NCI-H1694 (cell line): ENCODE results near the gene GNA12.

Experiments used
- DNase-seq: peaks from one replicate; lab custom pipeline; 2025; lab: John Stamatoyannopoulos, UW

The GNA12 gene

GRCh38 chr7:2817456-2817855 lies 26.7 kb downstream of the GNA12 start:
- DNase-seq = no peak

GRCh38 chr7:2815875-2816245 lies 28.2 kb downstream of the GNA12 start:
- no peak for DNase-seq

- no peak for DNase-seq
These were observed 28.9 kb downstream of the GNA12 start for GRCh38 chr7:2814946-2815874.

- no peak for DNase-seq
These were observed 29.7 kb downstream of the GNA12 start for GRCh38 chr7:2814186-2814945.

GRCh38 chr7:2813350-2814185 lies 30.5 kb downstream of the GNA12 start:
- DNase-seq = no peak

GRCh38 chr7:2812831-2813230 lies 31.3 kb downstream of the GNA12 start:
- no peak for DNase-seq

- DNase-seq = no peak
These were observed 32.0 kb downstream of the GNA12 start for GRCh38 chr7:2812114-2812487.

- DNase-seq = no peak
These were observed 32.5 kb downstream of the GNA12 start for GRCh38 chr7:2811476-2812113.

- DNase-seq = no peak
These were observed 33.3 kb downstream of the GNA12 start for GRCh38 chr7:2810682-2811415.

- DNase-seq = no peak
These were observed 34.0 kb downstream of the GNA12 start for GRCh38 chr7:2809903-2810625.

- no peak for DNase-seq
These were observed 35.0 kb downstream of the GNA12 start for GRCh38 chr7:2808891-2809665.

GRCh38 chr7:2807845-2808772 lies 36.0 kb downstream of the GNA12 start:
- DNase-seq = no peak

GRCh38 chr7:2807460-2807844 lies 36.7 kb downstream of the GNA12 start:
- DNase-seq = no peak

- no peak for DNase-seq
These were observed 37.5 kb downstream of the GNA12 start for GRCh38 chr7:2806571-2806970.

GRCh38 chr7:2805213-2805944 lies 38.7 kb downstream of the GNA12 start:
- DNase-seq = no peak

- no peak for DNase-seq
These were observed 39.8 kb downstream of the GNA12 start for GRCh38 chr7:2804227-2804763.

GRCh38 chr7:2803755-2804154 lies 40.4 kb downstream of the GNA12 start:
- no peak for DNase-seq

GRCh38 chr7:2803342-2803692 lies 40.8 kb downstream of the GNA12 start:
- DNase-seq = no peak
